Mononuclear cell (primary cell): ENCODE measurements around the gene SMIM14. TPM values are rescaled to one million over a fixed set of nuclear protein-coding genes. Genes with fewer than 3 reads are reported as not detected.
"Not testable (repeated sequence)": the region's sequence is repeated elsewhere in the genome, so short reads cannot be mapped to it uniquely, and the experiment has no call there.

ENCODE experiments used
- H3K27me3 ChIP-seq: 2 replicates; pipeline ENCODE4 v1.6.0; 2011; ENCODE audit warnings: low read length, control low read depth; ENCODE audit not compliant: insufficient read depth
- H3K4me1 ChIP-seq: 2 replicates; pipeline ENCODE4 v1.5.1; 2011; ENCODE audit warnings: mild to moderate bottlenecking, low read length, control low read depth; ENCODE audit not compliant: insufficient read depth
- H3K4me3 ChIP-seq: 2 replicates; pipeline ENCODE4 v1.5.1; 2011; ENCODE audit warnings: mild to moderate bottlenecking, low read length, moderate library complexity
- H3K9me3 ChIP-seq: 2 replicates; pipeline ENCODE4 v1.5.1; 2011; ENCODE audit warnings: low read depth, mild to moderate bottlenecking, control low read depth, low read length
- total RNA-seq: library from RNA; depleted of rRNA; stranded (reverse); fragments of >200 nt; gene quantifications from one replicate; pipeline ENCODE4 v1.2.3, GENCODE V29; 2012

SMIM14 gene
- 6.4 TPM for total RNA-seq

DNA sequence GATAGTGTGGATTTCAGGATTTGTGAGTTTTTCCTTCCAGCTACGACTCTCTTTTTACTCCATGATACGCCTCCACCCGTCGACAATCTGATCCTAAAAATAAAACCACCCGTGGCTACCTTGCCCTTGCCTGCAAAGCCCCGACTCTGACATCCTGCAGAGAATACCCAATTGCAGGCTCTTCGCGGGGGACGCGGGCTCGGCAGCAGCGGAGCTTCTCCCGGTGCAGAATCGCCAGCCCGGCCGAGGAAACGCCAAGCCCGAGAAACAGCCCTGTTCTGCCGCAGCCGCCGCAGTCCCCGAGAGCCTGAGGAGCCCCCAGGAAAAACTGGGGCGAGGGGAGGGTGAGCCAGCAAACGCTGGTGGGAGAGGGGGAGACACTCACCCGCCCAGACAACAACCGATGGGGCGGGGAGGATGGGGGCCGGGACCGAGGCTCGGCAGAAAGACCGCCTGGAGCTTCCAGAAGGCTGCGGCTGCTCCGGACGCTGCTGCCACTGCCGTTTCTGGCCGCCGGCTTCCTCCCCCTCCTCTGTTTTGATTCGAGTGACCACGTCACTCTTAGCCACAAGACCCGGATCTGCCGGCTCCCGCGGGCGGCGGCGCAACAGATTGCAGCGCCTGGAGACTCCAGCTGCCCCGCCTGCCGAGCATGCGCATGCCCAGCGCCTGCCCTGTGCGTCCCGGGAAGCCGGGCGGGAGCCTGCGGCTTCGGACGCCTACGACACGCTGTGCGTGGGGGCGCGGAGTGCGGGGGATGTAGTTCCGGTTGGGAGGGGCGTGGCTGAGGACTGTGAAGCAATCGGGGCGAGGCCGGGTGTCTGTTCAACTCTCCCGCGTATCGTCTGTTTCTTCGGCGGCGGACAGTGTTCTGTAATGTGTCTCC is at the start of gene SMIM14:
SMIM14 (minus strand) TSS at position 512 of the 886 bp plus-strand sequence. CDS start 33,720 bp downstream, outside the sequence.
- H3K4me3 ChIP-seq, result peak within 1 kb of the TSS; percentile 94
- peaks cover 28% of the 10 kb centered on the region for H3K4me1 ChIP-seq
- H3K27me3 ChIP-seq, result no peaks in the 10 kb centered on the region
- no peaks in the 10 kb centered on the region for H3K9me3 ChIP-seq

DNA sequence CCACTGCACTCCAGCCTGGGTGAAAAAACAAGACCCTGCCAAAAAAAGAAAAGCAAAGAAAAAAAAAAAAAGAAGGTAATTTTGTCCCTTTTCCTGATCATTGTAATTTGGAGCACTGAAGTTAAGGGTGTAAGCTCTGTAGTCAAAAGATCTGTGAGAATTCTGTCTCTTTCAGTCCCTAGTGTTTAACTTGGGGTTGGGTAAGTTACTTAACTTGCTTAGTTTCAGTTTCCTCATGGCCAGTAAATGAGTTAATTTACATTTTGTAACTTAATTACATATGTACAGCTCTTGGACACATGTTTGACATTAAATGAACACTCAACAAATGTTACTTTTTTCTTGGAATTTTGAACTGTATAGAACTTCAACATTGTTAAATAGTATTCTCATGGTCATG is 48.3 kb upstream of the SMIM14 start:
- Histone ChIP-seq H3K27me3 (no peaks in the 10 kb centered on the region), H3K9me3 (no peaks in the 10 kb centered on the region), H3K4me3 (no peak overlapping the region), H3K4me1 (peaks cover 5% of the 10 kb centered on the region)

DNA sequence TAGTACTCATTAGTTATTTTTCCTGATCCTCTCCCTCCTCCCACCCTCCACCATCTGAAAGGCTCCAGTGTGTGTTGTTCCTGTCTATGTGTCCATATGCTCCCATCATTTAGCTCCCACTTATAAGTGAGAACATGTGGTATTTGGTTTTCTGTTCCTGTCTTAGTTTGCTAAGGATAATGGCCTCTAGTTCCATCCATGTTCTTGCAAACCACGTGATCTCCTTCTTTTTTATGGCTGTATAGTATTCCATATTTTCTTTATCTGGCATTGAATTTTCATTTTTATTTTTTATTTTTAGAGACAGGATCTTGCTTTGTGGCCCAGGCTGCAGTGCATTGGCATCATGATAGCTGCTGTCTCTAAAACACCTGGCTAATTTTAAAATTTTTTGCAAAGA is 47.3 kb upstream of the SMIM14 start:
- Histone ChIP-seq H3K9me3 (no peaks in the 10 kb centered on the region), H3K27me3 (no peaks in the 10 kb centered on the region), H3K4me1 (peaks cover 10% of the 10 kb centered on the region), H3K4me3 (no peak overlapping the region)

DNA sequence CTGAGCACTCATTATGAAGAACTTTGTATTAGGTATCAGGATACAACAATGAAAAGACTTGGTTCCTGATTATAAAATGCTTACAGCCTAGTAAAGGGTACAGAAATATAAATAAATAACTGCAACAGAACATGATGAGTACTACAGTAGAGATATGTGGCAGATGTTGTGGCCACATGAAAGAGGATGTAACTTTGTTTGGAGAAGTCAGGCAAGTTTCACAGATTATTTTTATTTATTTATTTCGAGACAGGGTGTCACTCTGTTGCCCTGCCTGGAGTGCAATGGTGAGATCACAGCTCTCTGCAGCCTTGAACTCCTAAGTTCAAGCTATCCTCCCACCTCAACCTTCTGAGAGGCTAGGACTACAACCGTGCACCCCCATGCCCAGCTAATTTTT is 43.5 kb upstream of the SMIM14 start:
- H3K9me3 ChIP-seq, result no peaks in the 10 kb centered on the region
- H3K4me3 ChIP-seq, result no peak overlapping the region
- peaks cover 10% of the 10 kb centered on the region for H3K4me1 ChIP-seq

DNA sequence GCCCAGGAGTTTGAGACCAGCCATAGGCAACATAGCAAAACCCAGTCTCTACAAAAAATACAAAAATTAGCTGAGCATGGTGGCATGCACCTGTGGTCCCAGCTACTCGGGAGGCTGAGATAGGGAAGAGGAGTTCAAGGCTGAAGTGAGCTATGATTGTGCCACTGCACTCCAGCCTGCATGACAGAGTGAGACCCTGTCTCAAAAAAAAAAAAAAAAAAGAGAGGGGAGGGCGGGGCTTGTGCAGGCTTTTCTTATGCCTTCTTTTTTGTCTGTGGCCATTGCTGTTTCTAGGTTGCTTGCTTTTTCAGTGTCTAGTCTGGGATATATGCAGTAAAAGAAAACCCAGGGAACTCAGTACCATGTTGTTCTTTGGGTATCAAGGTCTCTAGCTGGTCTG is 42.3 kb upstream of the SMIM14 start:
- not testable (repeated sequence) for H3K4me3 ChIP-seq, H3K4me1 ChIP-seq, H3K9me3 ChIP-seq, H3K27me3 ChIP-seq

More for the DNA sequence above, 43.5 kb upstream of the SMIM14 start:
- no peaks in the 10 kb centered on the region for H3K27me3 ChIP-seq

DNA sequence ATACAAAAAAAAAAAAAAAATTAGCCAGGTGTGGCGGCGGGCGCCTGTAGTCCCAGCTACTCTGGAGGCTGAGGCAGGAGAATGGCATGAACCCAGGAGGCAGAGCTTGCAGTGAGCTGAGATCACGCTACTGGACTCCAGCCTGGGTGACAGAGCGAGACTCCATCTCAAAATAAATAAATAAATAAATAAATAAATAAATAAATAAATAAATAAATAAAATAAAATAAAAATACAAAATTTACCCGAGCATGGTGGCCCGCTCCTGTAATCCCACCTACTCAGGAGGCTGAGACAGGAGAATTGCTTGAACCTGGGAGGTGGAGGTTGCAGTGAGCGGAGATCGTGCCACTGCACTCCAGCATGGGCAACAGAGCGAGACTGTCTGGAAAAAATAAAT is 37.0 kb upstream of the SMIM14 start:
- H3K4me3 ChIP-seq, H3K4me1 ChIP-seq, H3K9me3 ChIP-seq, H3K27me3 ChIP-seq: not testable (repeated sequence)

DNA sequence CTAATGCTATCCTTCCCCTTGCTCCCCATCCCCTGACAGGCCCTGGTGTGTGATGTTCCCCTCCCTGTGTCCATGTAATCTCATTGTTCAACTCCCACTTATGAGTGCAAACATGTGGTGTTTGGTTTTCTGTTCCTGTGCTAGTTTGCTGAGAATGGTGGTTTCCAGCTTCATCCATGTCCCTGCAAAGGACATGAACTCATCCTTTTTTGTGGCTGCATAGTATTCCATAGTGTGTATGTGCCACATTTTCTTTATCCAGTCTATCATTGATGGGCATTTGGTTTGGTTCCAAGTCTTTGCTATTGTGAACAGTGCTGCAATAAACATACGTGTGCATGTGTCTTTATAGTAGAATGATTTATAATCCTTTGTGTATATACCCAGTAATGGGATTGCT is 31.6 kb upstream of the SMIM14 start:
- not testable (repeated sequence) for H3K9me3 ChIP-seq, H3K4me1 ChIP-seq, H3K27me3 ChIP-seq, H3K4me3 ChIP-seq

DNA sequence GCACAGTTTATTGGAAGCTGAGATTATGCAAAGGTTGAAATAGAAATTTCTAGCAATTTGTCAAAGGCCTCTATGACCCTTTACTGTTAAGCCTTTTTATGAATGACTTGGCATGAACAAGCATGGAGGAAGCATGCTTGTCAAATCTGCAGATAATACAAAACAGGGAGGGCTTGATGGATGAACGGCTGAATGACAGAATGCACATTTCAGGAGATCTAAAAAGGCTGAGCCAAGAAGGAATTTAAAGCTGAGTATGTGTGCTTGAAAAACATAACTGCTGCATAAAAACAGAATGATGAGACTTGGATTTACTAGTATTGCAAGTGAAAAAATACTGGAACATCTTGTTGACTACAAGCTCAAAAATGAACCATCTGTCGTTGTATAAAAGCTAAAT is 30.2 kb upstream of the SMIM14 start:
- H3K9me3 ChIP-seq, result no peaks in the 10 kb centered on the region
- no peaks in the 10 kb centered on the region for H3K27me3 ChIP-seq
- H3K4me3 ChIP-seq, result no peak overlapping the region
- H3K4me1 ChIP-seq, result no peaks in the 10 kb centered on the region

DNA sequence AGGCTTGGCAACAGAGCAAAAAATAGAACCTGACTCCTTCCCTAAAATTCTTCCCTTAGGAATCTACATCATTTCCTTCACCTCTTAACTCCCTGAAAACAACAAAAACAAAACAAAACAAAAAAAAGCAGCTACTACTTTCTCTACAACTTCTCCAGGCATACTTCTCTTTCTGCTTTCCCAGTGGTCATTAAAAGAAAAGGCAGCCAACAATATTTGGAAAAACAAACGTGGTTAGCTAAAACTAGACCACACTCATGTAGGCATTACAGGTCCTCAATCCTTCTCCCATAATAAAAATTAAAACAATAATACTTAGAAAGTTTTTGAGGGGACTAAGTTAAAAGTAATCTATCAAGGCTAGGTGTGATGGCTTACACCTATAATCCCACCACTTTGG is 29.0 kb upstream of the SMIM14 start:
- Histone ChIP-seq H3K9me3 (no peaks in the 10 kb centered on the region), H3K4me1 (no peaks in the 10 kb centered on the region), H3K4me3 (no peak overlapping the region), H3K27me3 (no peaks in the 10 kb centered on the region)

DNA sequence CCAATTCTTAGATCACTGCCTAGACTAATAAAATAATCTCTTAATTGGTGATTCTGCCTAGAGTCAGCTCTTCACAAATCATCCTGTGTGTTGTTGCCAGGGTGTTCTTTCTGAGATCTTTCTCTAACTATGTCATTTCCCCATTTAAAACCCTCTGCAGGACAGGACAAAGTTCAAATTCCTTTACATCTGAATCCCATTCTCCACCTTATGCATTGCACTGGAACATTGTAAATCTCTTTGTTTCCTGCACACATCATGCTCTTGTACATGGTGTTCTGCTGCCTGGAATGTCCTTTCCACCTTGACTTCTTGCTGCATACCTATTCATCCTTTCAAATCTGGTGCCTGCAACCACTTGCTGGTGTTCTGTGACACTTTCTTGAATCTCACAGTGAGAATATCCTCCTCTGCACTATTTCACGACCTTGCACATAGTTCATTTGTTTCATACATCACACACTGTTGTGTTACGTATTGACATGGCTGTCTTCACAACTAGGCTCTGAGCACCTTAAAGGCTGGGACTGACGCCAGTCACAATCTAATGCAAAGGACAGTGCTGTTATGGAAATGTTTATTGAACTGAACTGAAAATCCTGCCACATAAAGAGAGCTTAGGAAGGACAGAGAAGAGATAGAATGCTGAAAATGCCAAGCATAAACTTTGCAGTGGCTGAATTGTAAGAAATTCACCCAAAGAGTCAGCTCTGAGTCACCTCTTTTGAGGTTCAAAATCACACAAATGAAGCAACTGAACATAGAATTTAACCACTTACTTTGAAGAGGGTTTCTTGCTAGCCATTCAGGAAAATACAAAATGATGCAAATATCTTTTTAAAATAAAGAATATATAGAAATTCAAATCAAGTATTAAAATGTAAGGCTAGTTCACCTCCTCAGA is 26.4 kb upstream of the SMIM14 start:
- H3K9me3 ChIP-seq, result no peaks in the 10 kb centered on the region
- no peaks in the 10 kb centered on the region for H3K27me3 ChIP-seq
- H3K4me3 ChIP-seq, result no peak overlapping the region
- H3K4me1 ChIP-seq, result no peaks in the 10 kb centered on the region

DNA sequence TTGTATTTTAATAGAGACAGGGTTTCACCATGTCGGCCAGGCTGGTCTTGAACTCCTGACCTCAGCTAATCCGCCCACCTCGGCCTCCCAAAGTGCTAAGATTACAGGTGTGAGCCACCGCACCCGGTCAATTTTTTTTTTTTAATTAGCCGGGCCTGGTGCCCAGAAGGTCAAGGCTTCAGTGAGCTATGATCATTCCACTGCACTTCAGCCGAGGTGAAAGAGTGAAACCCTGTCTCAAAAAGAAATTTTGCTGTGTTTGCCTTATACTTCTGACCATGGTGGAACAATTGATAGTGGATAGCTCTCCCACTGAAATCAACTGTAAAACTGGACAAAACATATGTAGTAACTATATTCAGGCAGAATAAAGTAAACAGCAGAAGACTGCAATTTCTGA is 24.0 kb upstream of the SMIM14 start:
- Histone ChIP-seq H3K9me3 (no peaks in the 10 kb centered on the region), H3K4me1 (peaks cover 3% of the 10 kb centered on the region), H3K4me3 (no peak overlapping the region), H3K27me3 (no peaks in the 10 kb centered on the region)

DNA sequence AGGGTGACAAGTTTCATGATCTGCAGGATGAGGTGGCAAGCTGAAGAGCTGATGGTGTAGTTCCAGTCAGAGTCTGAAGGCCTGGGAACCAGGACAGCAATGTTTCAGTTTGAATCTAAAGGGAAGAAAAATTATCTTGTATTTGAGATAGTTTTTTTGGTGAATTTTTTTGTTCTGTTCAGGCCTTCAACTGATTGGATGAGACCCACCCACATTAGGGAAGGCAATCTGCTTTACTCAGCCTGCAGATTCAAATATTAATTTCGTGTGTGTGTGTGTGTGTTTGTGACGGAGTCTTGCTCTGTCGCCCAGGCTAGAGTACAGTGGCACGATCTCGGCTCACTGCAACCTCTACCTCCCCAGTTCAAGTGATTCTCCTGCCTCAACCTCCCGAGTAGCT is 22.1 kb upstream of the SMIM14 start:
- no peaks in the 10 kb centered on the region for H3K9me3 ChIP-seq
- H3K27me3 ChIP-seq, result no peaks in the 10 kb centered on the region
- no peak overlapping the region for H3K4me3 ChIP-seq
- H3K4me1 ChIP-seq, result peaks cover 10% of the 10 kb centered on the region

DNA sequence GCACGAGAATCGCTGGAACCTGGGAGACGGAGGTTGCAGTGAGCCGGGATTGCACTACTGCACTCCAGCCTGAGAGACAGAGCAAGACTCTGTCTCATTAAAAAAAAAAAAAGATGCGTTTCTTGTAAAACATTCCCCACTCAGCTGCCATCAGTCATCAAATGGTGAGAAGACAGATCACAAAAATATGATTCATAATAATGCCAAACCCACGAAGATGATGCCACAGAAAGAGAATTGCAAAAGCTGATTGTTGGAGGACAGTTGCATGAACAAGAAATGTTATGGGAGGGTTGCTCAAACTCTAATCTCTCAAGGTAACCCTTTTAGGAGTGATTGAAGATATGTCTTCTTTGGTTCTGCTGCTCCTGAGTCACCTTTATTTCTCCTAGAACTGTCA is 21.4 kb upstream of the SMIM14 start:
- Histone ChIP-seq H3K4me3 (no peak overlapping the region), H3K4me1 (peaks cover 10% of the 10 kb centered on the region), H3K9me3 (no peaks in the 10 kb centered on the region), H3K27me3 (no peaks in the 10 kb centered on the region)

DNA sequence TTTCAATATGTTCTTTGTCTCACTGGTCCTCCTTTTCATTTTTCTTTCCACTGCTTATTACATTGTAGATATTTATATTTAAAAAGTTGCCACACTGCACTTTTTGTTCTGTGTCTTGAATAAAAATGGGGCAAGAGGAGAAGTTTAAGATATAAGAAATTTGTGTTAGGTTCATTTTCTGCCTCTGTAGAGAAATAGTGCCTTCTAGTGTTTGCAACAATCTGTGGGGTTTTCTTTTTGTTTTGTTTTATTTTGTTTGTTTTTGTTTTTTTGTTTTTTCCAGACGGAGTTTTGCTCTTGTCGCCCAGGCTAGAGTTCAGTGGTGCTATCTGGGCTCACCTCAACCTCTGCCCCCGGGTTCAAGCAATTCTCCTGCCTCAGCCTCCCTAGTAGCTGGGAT is 20.1 kb upstream of the SMIM14 start:
- Histone ChIP-seq H3K27me3 (no peaks in the 10 kb centered on the region), H3K4me1 (peaks cover 10% of the 10 kb centered on the region), H3K4me3 (no peak overlapping the region), H3K9me3 (no peaks in the 10 kb centered on the region)

DNA sequence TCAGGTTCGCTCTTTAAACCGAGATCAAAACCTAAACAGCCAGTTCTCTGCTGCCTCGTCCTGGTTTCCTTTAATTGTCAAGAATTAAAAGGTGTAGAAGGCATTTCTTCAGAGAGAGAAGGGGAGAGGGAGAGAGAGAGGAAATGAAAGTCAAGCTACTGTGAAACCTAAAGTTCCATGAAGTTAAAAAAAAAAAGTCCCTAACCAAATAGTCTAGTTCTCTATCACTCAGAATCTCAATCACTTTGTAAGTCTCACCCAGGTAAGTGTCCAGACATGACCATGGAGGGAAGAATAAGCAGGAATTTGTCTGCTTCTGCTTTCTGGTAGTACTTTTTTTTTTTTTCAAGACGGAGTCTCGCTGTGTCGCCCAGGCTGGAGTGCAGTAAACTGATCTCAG is 18.8 kb upstream of the SMIM14 start:
- H3K27me3 ChIP-seq, result no peaks in the 10 kb centered on the region
- H3K4me1 ChIP-seq, result peaks cover 10% of the 10 kb centered on the region
- H3K4me3 ChIP-seq, result no peak overlapping the region
- H3K9me3 ChIP-seq, result no peaks in the 10 kb centered on the region
